GM19043 (cell line): ENCODE data around the gene ADCY5.
"Not testable (repeated sequence)": the region's sequence is repeated elsewhere in the genome, so short reads cannot be mapped to it uniquely, and the experiment has no call there.

Source experiments
- ATAC-seq: cut with Tn5 transposase; IDR thresholded peaks from one replicate; pipeline ENCODE4 v1.9.1; 2021; ENCODE audit warnings: low read depth; ENCODE audit not compliant: unreplicated experiment

ADCY5 gene

GRCh38 chr3:123278446-123278845 lies 170.4 kb downstream of the ADCY5 start:
- ATAC-seq: no peak

- no peak for ATAC-seq
Measured at GRCh38 chr3:123277106-123277505, 171.8 kb downstream of the ADCY5 start.

DNA sequence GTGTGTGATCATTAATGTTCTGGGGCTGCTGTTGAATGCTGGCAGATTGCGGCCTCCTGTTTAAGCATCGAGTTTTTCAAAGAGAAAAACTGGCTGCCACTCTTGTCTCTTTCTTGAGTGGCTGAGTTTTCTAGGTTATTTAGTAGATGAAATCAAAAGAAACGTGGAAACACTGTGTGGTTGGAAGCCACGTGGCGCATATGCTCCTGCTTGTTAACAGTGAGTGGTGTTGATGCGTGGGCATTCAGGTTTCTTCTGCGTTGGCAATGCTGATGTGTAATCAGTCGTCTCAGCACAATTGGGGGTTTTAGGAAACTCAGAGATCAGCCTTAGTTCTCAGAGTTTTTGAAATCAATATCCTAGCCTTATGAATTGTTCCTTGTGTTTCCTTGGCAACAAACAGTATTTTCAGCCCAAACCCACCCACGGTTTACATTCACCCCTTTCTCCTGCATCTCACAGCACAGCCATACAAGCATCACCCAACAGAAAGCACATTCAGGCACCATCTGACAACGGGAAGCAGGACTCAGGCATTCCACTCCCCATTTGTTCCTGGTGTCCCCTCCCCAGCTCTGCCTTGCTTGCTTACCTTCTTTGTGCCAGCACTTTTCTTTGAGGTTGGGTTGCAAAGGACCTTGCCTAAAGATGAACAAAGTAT lies 172.4 kb downstream of the ADCY5 start:
- no peak for ATAC-seq

- no peak for ATAC-seq
Measured at GRCh38 chr3:123275691-123276090, 173.2 kb downstream of the ADCY5 start.

DNA sequence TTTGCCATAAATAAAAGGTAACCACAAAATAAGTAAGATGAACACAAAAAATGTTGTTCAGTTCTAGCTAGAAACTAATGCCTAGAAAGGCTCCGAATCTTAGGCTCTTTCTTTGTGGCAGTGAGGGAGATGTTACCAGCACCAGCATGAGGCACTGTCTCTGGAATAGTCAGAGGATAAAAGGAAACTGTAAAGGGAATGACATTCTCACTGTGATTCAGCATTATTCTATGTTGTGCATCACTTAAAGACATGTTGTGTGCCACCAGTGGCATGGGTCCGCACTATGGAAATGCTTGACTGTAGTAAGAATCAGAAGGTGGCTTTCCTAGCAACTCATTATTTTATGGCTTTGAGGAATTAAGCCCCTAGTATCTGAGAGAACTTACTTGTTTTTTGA lies 176.3 kb downstream of the ADCY5 start:
- ATAC-seq: no peak

- ATAC-seq: no peak
Measured at GRCh38 chr3:123271466-123272159, 177.3 kb downstream of the ADCY5 start.

GRCh38 chr3:123270818-123271217 lies 178.1 kb downstream of the ADCY5 start:
- no peak for ATAC-seq

DNA sequence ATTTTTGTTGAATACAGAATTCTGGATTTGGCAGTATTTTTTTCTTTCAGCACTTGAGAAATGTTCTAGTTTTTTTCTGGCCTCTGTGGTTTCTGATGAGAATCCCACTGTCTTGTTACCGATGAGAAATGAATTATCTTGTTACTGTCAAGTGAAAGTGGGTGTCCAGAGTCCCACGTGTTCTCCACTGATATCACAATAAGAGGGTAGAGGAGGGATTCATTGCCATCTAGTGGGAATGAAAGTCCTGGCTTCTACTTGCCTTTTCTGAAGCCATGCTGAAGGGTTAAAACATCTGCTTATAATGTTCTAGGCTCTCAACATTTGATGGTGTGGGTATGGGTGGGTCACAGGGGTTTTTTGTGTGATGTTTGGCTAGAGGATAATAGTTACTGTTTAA lies 181.1 kb downstream of the ADCY5 start:
- no peak for ATAC-seq

GRCh38 chr3:123263941-123264340 lies 184.9 kb downstream of the ADCY5 start:
- no peak for ATAC-seq

DNA sequence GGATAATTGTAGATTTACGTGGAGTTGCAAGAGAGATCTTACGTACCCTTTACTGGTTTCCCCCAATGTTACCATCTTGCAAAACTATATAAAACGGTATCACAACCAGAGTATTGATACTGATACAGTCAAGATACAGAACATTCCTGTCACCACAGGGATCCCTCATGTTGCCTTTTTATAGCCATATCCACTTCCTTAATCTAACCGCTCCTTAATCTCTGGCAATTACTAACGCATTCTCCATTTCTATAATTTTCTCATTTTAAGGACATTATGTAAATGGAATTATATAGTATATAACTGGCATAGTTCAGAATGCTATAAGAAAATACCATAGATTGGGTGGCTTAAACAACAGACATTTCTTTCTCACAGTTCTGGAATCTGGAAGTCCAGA lies 186.0 kb downstream of the ADCY5 start:
- no peak for ATAC-seq

GRCh38 chr3:123262226-123262625 lies 186.7 kb downstream of the ADCY5 start:
- no peak for ATAC-seq

DNA sequence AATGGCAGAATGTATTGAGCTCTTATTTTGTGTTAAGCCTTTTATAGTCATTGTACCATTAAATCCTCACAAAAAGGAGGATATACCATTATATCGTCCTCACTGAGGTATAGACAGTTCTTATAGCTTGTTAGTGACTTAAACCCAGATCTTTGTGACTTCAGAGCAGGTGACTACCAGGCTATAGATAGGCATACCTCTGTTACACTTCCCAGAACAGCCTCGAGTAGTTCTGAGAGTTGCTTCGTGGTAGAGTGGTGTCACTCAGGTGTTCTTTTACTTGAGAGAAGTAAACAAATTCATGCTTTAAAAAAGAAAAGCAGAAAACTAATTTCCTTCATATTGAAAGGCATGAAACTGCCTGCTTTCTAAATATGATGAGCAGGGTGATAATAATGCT lies 187.2 kb downstream of the ADCY5 start:
- no peak for ATAC-seq

DNA sequence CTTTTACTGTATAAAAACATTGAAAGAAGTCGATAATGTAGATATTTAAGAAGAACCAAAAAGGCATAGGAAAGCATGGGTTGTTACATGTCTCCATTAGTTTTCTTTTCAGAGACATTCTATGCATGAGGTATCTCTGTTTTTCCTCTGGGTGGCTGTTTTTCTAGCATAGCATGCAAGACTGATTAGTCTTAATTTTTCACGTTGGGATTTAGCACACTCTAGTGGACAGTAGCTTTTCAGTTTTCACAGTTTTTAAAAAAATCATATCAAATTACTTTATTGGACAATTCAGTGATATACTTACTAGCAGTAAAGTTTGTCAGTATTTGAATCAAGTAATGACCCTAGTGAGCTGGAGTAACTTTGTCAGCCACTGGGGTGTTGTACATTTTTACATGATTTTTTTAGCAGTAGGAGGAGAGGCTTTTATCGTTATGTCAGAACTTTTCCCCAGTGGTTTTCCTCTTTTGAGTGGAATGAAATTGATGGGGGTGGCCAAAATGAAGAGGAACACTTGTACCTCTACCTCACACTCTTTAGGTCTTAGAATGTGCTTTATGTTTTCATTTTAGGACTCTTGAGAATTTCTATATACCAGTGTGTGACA lies 190.0 kb downstream of the ADCY5 start:
- ATAC-seq: no peak

- no peak for ATAC-seq
Measured at GRCh38 chr3:123258359-123258758, 190.5 kb downstream of the ADCY5 start.

- ATAC-seq: no peak
Measured at GRCh38 chr3:123256256-123256655, 192.6 kb downstream of the ADCY5 start.

- ATAC-seq: no peak
Measured at GRCh38 chr3:123246866-123247265, 202.0 kb downstream of the ADCY5 start.

DNA sequence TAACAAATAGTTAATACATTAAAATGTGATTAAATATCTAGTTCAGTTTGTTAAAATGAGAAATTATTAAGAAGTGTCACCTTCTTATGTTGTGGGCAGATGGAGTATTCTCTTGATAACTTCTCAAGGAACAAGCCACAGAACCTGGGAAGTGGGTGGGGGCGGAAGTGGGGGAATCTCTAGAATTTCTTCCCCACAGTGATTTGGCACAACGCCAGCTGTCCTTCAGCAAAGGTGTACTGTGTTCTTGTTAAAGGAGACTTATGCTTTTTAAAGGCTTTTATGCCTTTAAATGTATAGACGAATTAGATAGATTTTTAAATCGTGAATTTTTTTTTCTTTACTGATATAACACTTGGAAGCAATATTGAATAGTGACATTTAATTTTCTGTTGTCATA lies 204.8 kb downstream of the ADCY5 start:
- ATAC-seq: no peak

DNA sequence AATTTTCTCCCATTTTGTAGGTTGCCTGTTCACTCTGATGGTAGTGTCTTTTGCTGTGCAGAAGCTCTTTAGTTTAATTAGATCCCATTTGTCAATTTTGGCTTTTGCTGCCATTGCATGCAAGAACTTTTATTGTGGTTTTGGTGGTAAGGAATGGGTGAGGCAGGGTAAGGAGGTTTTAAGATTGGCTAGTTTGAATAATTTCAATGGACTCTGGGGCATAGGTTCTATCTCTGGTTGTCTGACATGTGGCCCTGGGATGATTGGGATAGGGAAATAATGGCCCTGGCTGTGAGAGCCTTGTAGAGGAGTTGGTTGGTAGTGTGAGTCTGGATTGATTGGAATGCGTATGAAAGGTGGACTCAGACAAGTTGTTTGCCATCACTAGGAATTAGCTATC lies 209.1 kb downstream of the ADCY5 start:
- no peak for ATAC-seq

GRCh38 chr3:123239186-123239585 lies 209.7 kb downstream of the ADCY5 start:
- not testable (repeated sequence) for ATAC-seq

DNA sequence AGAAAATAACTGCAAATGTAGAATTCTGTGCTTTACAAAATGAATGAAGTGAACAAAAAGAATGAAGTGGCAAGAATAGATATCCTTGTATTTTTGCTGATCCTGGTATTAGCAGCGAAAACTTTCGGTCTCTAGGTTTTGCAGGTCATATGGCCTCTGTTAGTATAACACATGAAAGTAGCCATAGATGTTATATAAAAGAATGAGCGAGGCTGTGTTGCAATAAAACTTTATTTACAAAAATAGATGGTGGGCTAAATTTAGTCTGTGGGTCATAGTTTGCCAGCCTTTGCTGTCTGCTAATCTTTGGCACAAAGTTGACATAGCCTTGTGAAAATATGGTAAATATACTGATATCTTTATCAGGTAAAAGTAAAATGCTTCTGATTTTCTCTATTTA lies 212.0 kb downstream of the ADCY5 start:
- no peak for ATAC-seq
